Loucy (cell line): ENCODE results near the gene ALG8.

Experiments
- EZH2phosphoT487 ChIP-seq: fragments of 200-600 bp; IDR thresholded peaks from 2 replicates; pipeline ENCODE4 v1.6.1; 2018; ENCODE audit warnings: antibody characterized with exemption, mild to moderate bottlenecking, moderate library complexity, borderline replicate concordance
- TF ChIP-seq, protein P1 (sequence below): fragments of 200-600 bp; sonication (generic); conservative IDR thresholded peaks from 2 replicates; pipeline ENCODE4 v1.5.1; 2014; ENCODE audit warnings: mild to moderate bottlenecking, antibody characterized with exemption, low read length

DNA sequence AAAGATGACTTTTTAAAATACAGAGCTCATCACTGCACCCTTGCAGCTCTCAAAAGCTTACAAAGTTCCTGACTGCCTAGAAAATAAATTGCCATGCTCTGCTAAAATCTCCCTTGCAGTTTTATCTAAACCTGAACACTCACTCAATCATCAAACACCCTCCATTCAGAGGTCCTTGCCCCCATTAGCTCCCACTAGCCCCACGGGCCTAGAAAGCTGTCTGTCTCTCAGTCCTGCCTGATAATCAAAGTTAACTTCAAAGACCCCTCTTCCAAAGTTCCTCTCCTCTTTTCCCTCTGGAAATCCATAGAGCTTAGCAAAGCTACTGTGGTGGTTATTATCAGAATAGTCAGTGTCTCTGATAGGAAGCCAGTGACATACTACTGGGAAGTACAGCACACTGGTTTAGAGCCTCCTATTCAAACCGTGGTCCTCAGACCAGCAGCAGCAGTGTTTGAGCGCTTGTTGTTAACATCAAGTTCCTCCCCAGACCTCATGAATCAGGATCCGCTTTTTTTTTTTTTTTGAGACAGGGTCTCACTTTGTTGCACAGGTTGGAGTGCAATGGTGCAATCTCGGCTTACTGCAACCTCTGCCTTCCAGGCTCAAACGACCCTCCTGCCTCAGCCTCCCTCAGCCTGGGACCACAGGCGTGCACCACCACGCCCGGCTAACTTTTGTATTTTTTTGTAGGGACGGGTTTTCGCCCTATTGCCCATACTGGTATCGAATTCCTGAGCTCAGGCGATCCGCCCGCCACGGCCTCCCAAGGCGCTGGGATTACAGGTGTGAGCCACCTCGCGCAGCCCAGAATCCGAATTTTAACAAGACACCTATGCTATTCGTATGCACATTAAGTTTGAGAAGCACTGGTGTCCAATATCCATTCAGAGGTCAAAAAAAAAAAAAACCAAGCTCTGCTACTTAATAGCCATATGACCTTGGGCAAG lies 60.9 kb downstream of the ALG8 start:
- TF ChIP-seq, protein P1, sequence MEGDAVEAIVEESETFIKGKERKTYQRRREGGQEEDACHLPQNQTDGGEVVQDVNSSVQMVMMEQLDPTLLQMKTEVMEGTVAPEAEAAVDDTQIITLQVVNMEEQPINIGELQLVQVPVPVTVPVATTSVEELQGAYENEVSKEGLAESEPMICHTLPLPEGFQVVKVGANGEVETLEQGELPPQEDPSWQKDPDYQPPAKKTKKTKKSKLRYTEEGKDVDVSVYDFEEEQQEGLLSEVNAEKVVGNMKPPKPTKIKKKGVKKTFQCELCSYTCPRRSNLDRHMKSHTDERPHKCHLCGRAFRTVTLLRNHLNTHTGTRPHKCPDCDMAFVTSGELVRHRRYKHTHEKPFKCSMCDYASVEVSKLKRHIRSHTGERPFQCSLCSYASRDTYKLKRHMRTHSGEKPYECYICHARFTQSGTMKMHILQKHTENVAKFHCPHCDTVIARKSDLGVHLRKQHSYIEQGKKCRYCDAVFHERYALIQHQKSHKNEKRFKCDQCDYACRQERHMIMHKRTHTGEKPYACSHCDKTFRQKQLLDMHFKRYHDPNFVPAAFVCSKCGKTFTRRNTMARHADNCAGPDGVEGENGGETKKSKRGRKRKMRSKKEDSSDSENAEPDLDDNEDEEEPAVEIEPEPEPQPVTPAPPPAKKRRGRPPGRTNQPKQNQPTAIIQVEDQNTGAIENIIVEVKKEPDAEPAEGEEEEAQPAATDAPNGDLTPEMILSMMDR: no peak
- TF ChIP-seq EZH2phosphoT487: no peak
